Esophagus muscularis mucosa (tissue), 3 donors: ENCODE results near the gene KRTAP4-11.

ENCODE experiments used
- POLR2AphosphoS5 ChIP-seq, 2 donors: sonication (generic); formaldehyde crosslinking; IDR thresholded peaks; one replicate each; pipeline ENCODE4 v1.6.1; 2017; ENCODE audit warnings: antibody characterized with exemption in 2 of 2
- TF ChIP-seq, protein P1 (sequence below), 3 experiments: fragments of 200-600 bp in 2 of 3; fragments of 450-650 bp in 1 of 3; sonication (generic) in 2 of 3; IDR thresholded peaks; one replicate each; pipeline ENCODE4 v1.5.1; 2017 to 2019; ENCODE audit warnings: antibody characterized with exemption in 3 of 3, mild to moderate bottlenecking in 2 of 3, moderate library complexity in 1 of 3

DNA sequence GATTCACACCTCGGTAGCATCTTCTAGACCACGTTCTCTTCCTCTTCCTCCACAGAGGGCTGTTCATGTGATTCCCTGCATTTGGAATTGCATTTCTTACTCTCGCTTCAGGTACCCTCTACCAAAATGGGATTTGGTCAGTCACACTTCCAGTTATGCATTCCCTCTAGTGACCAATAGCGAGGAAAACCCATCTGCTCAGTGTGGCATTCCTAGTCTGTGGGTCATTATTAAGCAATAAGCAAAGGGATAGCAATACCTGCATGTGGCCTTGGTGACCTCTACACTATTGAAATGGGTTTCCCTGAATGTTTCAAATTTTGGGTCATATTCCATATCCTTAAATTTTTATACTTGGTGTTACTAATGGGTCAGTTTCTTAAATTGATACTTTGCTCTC, 31.9 kb upstream of the KRTAP4-11 start:
- TF ChIP-seq, protein P1, sequence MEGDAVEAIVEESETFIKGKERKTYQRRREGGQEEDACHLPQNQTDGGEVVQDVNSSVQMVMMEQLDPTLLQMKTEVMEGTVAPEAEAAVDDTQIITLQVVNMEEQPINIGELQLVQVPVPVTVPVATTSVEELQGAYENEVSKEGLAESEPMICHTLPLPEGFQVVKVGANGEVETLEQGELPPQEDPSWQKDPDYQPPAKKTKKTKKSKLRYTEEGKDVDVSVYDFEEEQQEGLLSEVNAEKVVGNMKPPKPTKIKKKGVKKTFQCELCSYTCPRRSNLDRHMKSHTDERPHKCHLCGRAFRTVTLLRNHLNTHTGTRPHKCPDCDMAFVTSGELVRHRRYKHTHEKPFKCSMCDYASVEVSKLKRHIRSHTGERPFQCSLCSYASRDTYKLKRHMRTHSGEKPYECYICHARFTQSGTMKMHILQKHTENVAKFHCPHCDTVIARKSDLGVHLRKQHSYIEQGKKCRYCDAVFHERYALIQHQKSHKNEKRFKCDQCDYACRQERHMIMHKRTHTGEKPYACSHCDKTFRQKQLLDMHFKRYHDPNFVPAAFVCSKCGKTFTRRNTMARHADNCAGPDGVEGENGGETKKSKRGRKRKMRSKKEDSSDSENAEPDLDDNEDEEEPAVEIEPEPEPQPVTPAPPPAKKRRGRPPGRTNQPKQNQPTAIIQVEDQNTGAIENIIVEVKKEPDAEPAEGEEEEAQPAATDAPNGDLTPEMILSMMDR (IDR thresholded peaks at IDR 0.05): no peak
- no peak for TF ChIP-seq POLR2AphosphoS5 (IDR thresholded peaks at IDR 0.05)
